SH-SY5Y (cell line): ENCODE data around the gene PKD2L1.

Source experiments
- GATA2 ChIP-seq: IDR thresholded peaks from 2 replicates; pipeline ENCODE4 v1.6.1; 2011; ENCODE audit warnings: mild to moderate bottlenecking, low read depth, low read length
- GATA3 ChIP-seq: IDR thresholded peaks from 2 replicates; pipeline ENCODE4 v1.6.1; 2011; ENCODE audit warnings: low read depth, mild to moderate bottlenecking, low read length, moderate library complexity

Gene PKD2L1

DNA sequence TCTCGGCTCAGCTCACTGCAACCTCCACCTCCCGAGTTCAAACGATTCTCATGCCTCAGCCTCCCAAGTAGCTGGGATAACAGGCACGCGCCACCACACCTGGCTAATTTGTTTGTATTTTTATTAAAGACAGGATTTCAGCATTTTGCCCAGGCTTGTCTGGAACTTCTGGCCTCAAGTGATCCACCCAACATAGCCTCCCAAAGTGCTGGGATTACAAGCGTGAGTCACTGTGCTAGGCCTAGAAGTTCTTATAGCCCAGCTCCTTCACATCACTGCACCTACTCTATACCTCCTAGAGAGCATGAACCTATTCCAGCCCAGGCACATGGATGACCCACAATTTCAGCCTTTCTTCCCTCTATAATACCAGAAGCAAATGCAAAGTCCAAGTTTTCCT is 42.3 kb downstream of the PKD2L1 start:
- no peak for TF ChIP-seq GATA3
- TF ChIP-seq GATA2, result no peak

DNA sequence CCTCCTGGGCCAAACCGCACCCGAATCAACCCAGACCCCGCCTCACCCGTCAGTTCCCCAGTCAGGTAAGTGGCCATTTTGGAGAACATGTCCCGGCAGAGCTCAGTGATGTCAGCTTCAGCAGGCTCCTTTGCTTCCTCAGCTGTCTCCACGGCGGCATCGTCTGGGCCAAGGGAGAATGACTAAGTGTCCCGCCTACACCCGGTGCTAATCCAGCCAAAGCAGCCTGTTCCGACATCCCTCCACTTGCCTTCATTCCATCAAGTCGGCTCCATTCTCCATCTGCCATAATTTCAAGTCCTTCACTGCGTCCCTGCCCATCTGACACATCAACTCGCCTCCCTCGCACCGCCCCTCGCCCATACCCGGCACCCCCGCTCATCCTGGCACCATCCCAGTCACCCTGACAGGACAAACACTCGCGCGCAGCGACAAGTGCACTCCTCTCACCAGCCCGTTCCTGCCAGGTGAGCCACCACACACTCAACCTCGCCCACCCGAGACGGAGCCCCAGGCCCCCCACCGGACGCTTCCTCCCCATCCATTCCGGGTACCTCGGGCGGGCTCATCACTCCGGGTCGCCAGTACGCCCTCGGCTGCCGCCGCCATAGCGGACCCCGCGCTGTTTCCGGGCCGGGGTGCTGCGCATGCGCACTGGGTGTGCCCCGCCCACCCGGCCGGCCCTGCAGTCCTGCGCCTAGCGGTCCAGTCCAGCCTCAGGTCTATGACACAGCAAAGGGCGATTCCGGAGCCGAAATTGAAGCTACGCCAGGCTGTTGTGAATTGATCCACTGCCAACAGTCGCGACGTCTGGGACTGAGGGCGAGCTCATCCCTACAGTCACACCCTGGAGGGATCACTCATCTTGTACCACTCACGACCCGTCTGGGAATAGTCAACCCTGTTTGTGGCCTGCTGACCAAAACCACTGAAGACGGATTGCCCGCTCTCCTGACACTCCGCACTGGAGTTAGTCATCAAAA is 43.7 kb downstream of the PKD2L1 start, which contains the start of gene BLOC1S2:
BLOC1S2 (minus strand) TSS at position 630 of the 983 bp plus-strand sequence; CDS start at position 609, 21 bp downstream.
- TF ChIP-seq GATA3 (no peak), GATA2 (no peak)

DNA sequence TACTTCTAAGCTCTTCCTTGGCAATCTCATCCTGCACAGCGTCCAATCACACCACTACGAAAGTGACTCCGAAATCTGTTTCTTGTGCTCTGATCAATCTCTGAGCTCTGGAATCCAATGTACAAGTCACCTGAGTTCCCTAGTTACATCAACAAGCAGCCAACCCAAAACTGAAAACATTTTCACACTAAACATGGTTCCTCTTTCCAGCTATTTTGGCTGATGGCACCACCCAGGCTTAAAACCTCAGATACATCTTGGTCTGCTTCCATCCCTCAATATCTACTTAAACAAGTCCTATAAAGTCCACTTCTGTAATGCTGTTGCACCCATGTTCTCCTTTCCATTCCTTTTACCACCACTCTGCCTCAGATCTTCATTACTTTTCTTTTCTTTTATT is 47.1 kb downstream of the PKD2L1 start:
- TF ChIP-seq GATA2 (no peak), GATA3 (no peak)

DNA sequence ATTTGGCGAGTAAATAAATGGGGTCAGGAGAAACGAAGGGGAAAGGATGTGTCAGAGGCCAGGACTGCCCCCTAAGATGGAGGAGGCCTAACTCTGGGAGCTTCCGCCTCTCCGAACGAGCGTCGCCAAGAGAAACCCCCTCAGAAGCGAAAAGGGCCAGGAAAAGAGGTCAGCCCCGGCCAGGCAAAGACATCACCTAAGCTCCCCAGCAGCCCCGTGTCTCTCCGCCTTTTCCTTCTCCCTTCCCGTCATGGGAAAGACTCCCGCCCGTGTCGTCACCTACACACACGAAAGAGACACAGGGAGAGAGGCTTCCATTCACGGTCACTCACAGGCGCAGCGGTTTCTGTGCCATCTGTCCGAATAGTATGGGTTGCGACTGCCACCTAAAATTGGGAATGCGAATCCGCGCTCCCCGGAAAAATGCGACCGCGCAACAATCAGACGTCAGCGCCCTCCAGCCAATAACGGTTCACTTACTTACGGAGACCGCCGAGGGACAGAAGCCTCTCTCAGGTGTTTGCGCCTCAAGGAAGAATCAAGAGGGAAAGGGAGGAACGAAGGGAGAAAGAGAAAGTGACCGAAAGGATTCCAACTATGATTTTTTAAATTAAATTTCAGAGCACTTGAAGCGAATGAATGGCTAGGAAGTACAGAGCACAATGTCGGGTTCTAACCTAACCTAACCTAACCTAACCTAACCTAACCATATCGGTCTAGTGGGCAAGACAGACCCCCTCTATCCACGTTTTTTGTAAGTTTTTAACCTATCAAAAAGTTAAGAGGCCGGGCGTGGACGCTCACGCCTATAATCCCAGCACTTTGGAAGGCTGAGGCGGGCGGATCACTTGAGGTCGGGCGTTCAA is 62.6 kb downstream of the PKD2L1 start, which contains the start of gene CWF19L1:
CWF19L1 (minus strand) TSS at position 400 of the 866 bp plus-strand sequence; CDS start at position 355, 45 bp downstream.
- TF ChIP-seq GATA2 (no peak), GATA3 (no peak)

DNA sequence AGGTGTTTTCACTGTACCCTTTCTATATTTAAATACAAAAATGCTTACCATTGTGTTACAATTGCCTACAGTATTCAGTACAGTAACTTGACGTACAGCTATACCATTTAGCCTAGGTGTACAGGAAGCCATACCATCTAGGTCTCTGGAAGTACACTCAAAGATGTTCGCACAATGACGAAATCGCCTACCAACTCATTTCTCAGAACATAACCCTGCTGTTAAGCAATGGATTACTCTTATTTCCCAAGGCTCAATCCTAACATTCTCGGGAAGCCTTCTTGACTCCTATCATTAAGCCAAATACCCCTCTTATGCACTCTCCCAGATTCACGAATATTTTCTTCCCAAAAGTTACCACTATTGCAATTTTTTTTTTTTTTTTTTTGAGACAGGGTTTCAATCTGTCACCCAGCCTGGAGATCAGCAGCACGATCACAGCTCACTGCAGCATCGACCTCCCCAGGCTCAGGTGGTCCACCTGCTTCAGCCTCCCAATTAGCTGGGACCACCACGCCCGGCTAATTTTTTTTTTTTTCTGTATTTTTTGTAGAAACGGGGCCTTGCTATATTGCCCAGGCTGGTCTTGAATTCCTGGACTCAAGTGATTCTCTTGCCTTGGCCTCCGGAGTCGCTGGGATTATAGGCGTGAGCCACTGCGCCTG is 64.1 kb downstream of the PKD2L1 start:
- TF ChIP-seq GATA2, result no peak
- no peak for TF ChIP-seq GATA3

DNA sequence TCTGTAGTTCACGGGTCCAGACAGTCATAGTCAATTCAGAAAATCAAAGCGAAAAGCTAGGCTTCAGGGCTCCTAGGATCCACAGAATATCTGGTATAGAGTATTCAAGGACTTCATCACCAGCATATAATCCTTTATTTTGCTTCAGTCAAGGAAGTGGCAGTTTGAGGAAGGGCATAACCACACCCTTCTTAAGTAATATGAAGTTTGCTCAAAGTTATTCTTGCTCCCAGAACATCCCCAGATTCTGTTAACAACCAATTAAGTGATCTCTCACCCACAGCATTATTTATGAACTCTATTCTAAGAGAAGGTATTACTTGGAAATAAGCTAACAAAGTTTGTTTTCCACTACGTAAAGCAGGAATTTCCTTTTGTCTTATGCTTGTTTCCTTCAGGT is 75.8 kb downstream of the PKD2L1 start:
- no peak for TF ChIP-seq GATA3
- no peak for TF ChIP-seq GATA2

DNA sequence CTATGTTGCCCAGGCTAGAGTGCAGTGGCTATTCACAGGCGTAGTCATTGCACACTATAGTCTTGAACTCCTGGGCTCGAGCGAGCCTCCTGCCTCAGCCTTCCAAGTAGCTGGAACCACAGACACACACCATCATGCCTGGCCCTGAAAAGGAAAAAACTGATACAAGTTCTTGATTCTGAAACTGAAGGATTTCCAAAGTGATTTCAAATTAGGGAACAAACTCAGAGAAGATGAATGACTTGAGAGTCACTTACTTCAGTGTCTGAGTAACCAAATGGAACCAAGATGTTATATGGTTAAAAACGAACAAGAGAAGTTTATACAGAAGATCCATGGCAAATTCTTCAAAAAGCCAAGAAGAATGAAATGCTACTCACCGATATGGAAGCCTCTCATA is 77.0 kb downstream of the PKD2L1 start:
- TF ChIP-seq GATA3, result no peak
- no peak for TF ChIP-seq GATA2

DNA sequence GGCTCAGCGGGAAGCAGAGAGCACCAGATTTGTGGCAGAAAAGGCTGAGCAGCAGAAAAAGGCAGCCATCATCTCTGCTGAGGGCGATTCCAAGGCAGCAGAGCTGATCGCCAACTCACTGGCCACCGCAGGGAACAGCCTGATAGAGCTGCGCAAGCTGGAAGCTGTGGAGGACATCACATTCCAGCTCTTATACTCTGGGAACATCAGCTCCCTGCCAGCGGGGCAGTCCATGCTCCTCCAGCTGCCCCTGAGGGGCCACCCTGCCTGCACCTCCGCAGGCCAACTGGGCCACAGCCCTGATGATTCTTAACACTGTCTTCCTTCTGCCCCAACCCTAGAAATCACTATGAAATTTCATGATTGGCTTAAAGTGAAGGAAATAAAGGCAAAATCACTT is 81.2 kb downstream of the PKD2L1 start:
- TF ChIP-seq GATA2 (no peak), GATA3 (no peak)

DNA sequence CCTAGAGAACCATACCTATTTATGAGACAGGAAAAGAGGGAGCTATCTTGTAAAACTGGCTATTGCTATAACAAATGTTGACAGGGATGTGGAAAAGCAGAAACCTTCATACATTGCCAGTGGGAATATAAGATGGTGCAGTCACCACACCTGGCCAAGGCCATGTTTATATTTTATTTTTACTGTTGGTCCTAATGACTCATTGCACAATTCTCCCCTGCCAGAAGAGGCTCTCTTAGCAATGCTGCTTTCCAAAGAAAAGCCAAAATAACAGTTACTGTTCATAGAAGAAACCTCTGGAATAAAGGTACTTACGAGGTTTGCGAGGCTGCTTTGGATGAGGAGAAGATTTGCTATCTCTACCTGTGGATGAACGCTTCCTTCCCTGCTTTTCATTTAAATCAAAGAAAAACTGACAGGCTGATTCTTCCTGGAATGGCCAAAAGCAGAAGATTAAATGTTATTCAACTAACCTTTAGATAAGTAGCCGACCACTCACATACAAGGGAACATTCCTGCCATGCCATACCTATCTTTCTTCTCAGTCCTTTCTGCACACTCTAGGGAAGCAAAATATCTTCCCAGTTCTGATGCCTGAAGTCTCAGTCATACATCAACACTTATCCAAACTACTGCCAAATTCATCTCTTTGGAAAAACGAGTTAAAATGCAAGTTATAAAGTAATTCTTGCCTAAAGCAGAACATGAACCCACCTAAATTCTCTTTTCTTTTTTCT is 84.4 kb downstream of the PKD2L1 start:
- TF ChIP-seq GATA2, result no peak
- no peak for TF ChIP-seq GATA3

DNA sequence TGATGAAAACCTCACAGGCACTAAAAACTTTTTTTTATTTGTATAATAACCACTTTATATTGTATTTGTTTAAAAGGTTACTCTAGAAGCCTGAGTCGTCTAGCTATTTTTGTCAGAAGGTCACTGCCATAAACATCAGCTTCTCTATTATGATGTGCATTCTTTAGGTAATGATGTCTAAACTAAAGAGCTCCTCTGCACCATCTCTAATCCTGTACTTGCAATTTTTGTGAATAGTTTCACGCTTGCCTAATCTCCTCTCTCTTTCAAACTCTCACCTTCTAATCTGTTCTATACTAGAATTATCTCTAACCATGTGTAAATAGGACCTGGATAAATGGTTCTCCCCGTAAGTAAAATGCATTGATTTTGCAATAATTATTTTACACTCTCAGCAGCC is 90.2 kb downstream of the PKD2L1 start:
- no peak for TF ChIP-seq GATA3
- TF ChIP-seq GATA2, result no peak

DNA sequence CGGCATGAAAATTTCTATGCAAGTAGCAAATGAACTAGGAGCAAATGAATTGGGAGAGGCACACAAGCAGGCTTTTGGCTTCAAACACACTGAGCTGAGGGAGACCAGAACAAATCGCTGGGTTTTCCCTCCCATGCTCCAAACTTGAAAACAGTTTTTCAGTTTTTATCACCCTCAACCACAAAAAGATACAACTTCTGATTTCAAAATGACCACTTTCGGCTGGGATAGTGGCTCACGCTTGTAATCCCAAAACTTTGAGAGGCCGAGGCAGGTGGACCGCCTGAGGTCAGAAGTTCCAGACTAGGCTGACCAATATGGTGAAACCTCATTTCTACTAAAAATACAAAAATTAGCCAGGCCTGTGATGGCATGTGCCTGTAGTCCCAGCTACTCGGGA is 91.6 kb downstream of the PKD2L1 start:
- TF ChIP-seq GATA3 (no peak), GATA2 (no peak)
